Muscle of leg (tissue), 16 donors: ENCODE results near the gene SIK2. TPM values are rescaled to one million over a fixed set of nuclear protein-coding genes. Genes with fewer than 3 reads are reported as not detected.
A peak's percentile ranks its signal among the peaks of the same experiment; 100 is the strongest.

Source experiments
- DNase-seq: peaks from one replicate; pipeline ENCODE4 v3.0.0; 2013
- H3K27ac ChIP-seq: one replicate; pipeline ENCODE4 v1.5.1; 2013; ENCODE audit warnings: mild to moderate bottlenecking, low read length, control low read depth
- H3K27me3 ChIP-seq: one replicate; pipeline ENCODE4 v1.6.1; 2013; ENCODE audit warnings: low read length; ENCODE audit not compliant: control insufficient read depth, insufficient read depth
- H3K36me3 ChIP-seq: one replicate; pipeline ENCODE4 v1.6.1; 2013; ENCODE audit warnings: low read length; ENCODE audit not compliant: control insufficient read depth, insufficient read depth
- H3K4me1 ChIP-seq: one replicate; pipeline ENCODE4 v1.6.1; 2013; ENCODE audit warnings: low read length; ENCODE audit not compliant: control insufficient read depth, insufficient read depth
- H3K4me3 ChIP-seq: one replicate; pipeline ENCODE4 v1.5.1; 2013; ENCODE audit warnings: low read length, control low read depth
- H3K9me3 ChIP-seq: replicated peaks from 2 replicates; pipeline ENCODE4 v1.6.1; 2013; ENCODE audit warnings: low read depth, low read length; ENCODE audit not compliant: control insufficient read depth
- WGBS: methylation state at CpG from one replicate; pipeline ENCODE4 v1.1.5; 2013; ENCODE audit warnings: missing lambda C conversion rate; ENCODE audit not compliant: insufficient coverage; 5-methylcytosine and 5-hydroxymethylcytosine counted together
- long read RNA-seq, 11 donors: transcript quantifications; one replicate each; lab custom pipeline, GENCODE V29; 2026
- polyA plus RNA-seq, 8 donors: library from polyadenylated mRNA; unstranded; fragments of 120-200 nt; gene quantifications; one replicate each; pipeline versions ENCODE4 v1.2.1 to v1.2.3, GENCODE V29; 2013; ENCODE audit warnings: inconsistent platforms in 1 of 8, low replicate concordance in 1 of 8; ENCODE audit not compliant: insufficient read length in 8 of 8, insufficient read depth in 1 of 8
- total RNA-seq: library from RNA; stranded (reverse); fragments of 120-200 nt; gene quantifications from one replicate; pipeline ENCODE4 v1.2.4, GENCODE V29; 2013

SIK2 gene
- total RNA-seq (14.9 TPM), polyA plus RNA-seq (10 to 100 TPM; 15.0 to 27.4 (median 24.3) TPM)
- long read RNA-seq, donor 1, full-length matches to known transcripts = 3 of 3 reads
- long read RNA-seq, donor 1, partial matches to known transcripts = 0 of 3 reads
- long read RNA-seq, donor 1, other reads (novel, unspliced or antisense) = 0 of 3 reads
- long read RNA-seq, donor 2, full-length matches to known transcripts = 1 of 1 reads
- long read RNA-seq, donor 2, partial matches to known transcripts = 0 of 1 reads
- long read RNA-seq, donor 2, other reads (novel, unspliced or antisense) = 0 of 1 reads
- long read RNA-seq, donor 3, full-length matches to known transcripts = 4 of 9 reads
- long read RNA-seq, donor 3, partial matches to known transcripts = 5 of 9 reads
- long read RNA-seq, donor 3, other reads (novel, unspliced or antisense) = 0 of 9 reads
- long read RNA-seq, donor 4, full-length matches to known transcripts = 1 of 1 reads
- long read RNA-seq, donor 4, partial matches to known transcripts = 0 of 1 reads
- long read RNA-seq, donor 4, other reads (novel, unspliced or antisense) = 0 of 1 reads
- long read RNA-seq, donor 5, full-length matches to known transcripts = 5 of 10 reads
- long read RNA-seq, donor 5, partial matches to known transcripts = 5 of 10 reads
- long read RNA-seq, donor 5, other reads (novel, unspliced or antisense) = 0 of 10 reads
- long read RNA-seq, donor 6, full-length matches to known transcripts = 5 of 5 reads
- long read RNA-seq, donor 6, partial matches to known transcripts = 0 of 5 reads
- long read RNA-seq, donor 6, other reads (novel, unspliced or antisense) = 0 of 5 reads
- long read RNA-seq, donor 7, full-length matches to known transcripts = 6 of 6 reads
- long read RNA-seq, donor 7, partial matches to known transcripts = 0 of 6 reads
- long read RNA-seq, donor 7, other reads (novel, unspliced or antisense) = 0 of 6 reads
- long read RNA-seq, donor 8 = 0 reads
- long read RNA-seq, donor 9, full-length matches to known transcripts = 1 of 1 reads
- long read RNA-seq, donor 9, partial matches to known transcripts = 0 of 1 reads
- long read RNA-seq, donor 9, other reads (novel, unspliced or antisense) = 0 of 1 reads
- long read RNA-seq, donor 10, full-length matches to known transcripts = 2 of 27 reads
- long read RNA-seq, donor 10, partial matches to known transcripts = 25 of 27 reads
- long read RNA-seq, donor 10, other reads (novel, unspliced or antisense) = 0 of 27 reads
- long read RNA-seq, donor 11, full-length matches to known transcripts = 1 of 10 reads
- long read RNA-seq, donor 11, partial matches to known transcripts = 9 of 10 reads
- long read RNA-seq, donor 11, other reads (novel, unspliced or antisense) = 0 of 10 reads

GRCh38 chr11:111601979-111602864 lies at the start of gene SIK2:
Gene SIK2, plus strand, starts transcription at chr11:111602449. Its CDS starts 115 bp downstream, at chr11:111602564.
- Histone ChIP-seq H3K4me1 (peaks cover 7% of the 10 kb centered on the region), H3K27ac (peak within 1 kb of the TSS; percentile 97), H3K36me3 (no peaks in the 10 kb centered on the region), H3K9me3 (no peaks in the 10 kb centered on the region), H3K27me3 (no peaks in the 10 kb centered on the region), H3K4me3 (peak within 1 kb of the TSS; percentile 95)
- under 1% methylated on average over 99 of the region's 100 CpGs for WGBS
- peak; percentile 99 for DNase-seq

GRCh38 chr11:111554532-111554931 lies 47.7 kb upstream of the SIK2 start:
- no peaks in the 10 kb centered on the region for H3K36me3 ChIP-seq
- peaks cover 4% of the 10 kb centered on the region for H3K9me3 ChIP-seq
- no peak overlapping the region for H3K27ac ChIP-seq
- no peaks in the 10 kb centered on the region for H3K27me3 ChIP-seq
- no peak overlapping the region for H3K4me3 ChIP-seq
- no peak for DNase-seq
- no peaks in the 10 kb centered on the region for H3K4me1 ChIP-seq

- Histone ChIP-seq H3K4me1 (no peaks in the 10 kb centered on the region), H3K36me3 (no peaks in the 10 kb centered on the region), H3K9me3 (peaks cover 4% of the 10 kb centered on the region), H3K27ac (no peak overlapping the region), H3K4me3 (no peak overlapping the region), H3K27me3 (no peaks in the 10 kb centered on the region)
- no peak for DNase-seq
Measured at GRCh38 chr11:111555255-111555654, 47.0 kb upstream of the SIK2 start.

GRCh38 chr11:111557425-111558111 lies 44.7 kb upstream of the SIK2 start:
- H3K36me3 ChIP-seq = no peaks in the 10 kb centered on the region
- peaks cover 4% of the 10 kb centered on the region for H3K9me3 ChIP-seq
- no peaks in the 10 kb centered on the region for H3K4me1 ChIP-seq
- H3K27ac ChIP-seq = no peak overlapping the region
- no peak for DNase-seq
- no CpG with 5 or more reads among the region's 5 CpGs for WGBS
- H3K27me3 ChIP-seq = no peaks in the 10 kb centered on the region
- no peak overlapping the region for H3K4me3 ChIP-seq

- H3K27me3 ChIP-seq = no peaks in the 10 kb centered on the region
- no peak for DNase-seq
- H3K4me1 ChIP-seq = no peaks in the 10 kb centered on the region
- peaks cover 4% of the 10 kb centered on the region for H3K9me3 ChIP-seq
- H3K36me3 ChIP-seq = no peaks in the 10 kb centered on the region
- H3K4me3 ChIP-seq = no peak overlapping the region
- 60% methylated on average over 11 of the region's 11 CpGs for WGBS
- no peak overlapping the region for H3K27ac ChIP-seq
Measured at GRCh38 chr11:111559800-111560464, 42.3 kb upstream of the SIK2 start.

- no peak overlapping the region for H3K27ac ChIP-seq
- no CpG with 5 or more reads among the region's 3 CpGs for WGBS
Measured at GRCh38 chr11:111560800-111561199, 41.4 kb upstream of the SIK2 start.

GRCh38 chr11:111561306-111561705 lies 40.9 kb upstream of the SIK2 start:
- no peaks in the 10 kb centered on the region for H3K4me1 ChIP-seq
- no peak overlapping the region for H3K27ac ChIP-seq
- peaks cover under 1% of the 10 kb centered on the region for H3K9me3 ChIP-seq
- no peak for DNase-seq
- H3K36me3 ChIP-seq = no peaks in the 10 kb centered on the region
- no peak overlapping the region for H3K4me3 ChIP-seq
- 38% methylated on average over 1 of the region's 3 CpGs for WGBS
- H3K27me3 ChIP-seq = no peaks in the 10 kb centered on the region

More at GRCh38 chr11:111560800-111561199, 41.4 kb upstream of the SIK2 start:
- no peak overlapping the region for H3K4me3 ChIP-seq
- H3K27me3 ChIP-seq = no peaks in the 10 kb centered on the region
- no peaks in the 10 kb centered on the region for H3K4me1 ChIP-seq
- peaks cover 4% of the 10 kb centered on the region for H3K9me3 ChIP-seq
- no peaks in the 10 kb centered on the region for H3K36me3 ChIP-seq
- DNase-seq = peak; percentile 71

- no peaks in the 10 kb centered on the region for H3K9me3 ChIP-seq
- no peaks in the 10 kb centered on the region for H3K27me3 ChIP-seq
- no peak overlapping the region for H3K27ac ChIP-seq
- H3K4me3 ChIP-seq = no peak overlapping the region
- no peak for DNase-seq
- 67% methylated on average over 1 of the region's 3 CpGs for WGBS
- no peaks in the 10 kb centered on the region for H3K36me3 ChIP-seq
- H3K4me1 ChIP-seq = no peaks in the 10 kb centered on the region
Measured at GRCh38 chr11:111561791-111562325, 40.4 kb upstream of the SIK2 start.
